ENCODE data around the gene DLG1. TPM values are rescaled to one million over a fixed set of nuclear protein-coding genes. Genes with fewer than 3 reads are reported as not detected.

DLG1 gene
- total RNA-seq, 4 donors from 2014 or later = 136 to 221 (median 172) TPM

DNA sequence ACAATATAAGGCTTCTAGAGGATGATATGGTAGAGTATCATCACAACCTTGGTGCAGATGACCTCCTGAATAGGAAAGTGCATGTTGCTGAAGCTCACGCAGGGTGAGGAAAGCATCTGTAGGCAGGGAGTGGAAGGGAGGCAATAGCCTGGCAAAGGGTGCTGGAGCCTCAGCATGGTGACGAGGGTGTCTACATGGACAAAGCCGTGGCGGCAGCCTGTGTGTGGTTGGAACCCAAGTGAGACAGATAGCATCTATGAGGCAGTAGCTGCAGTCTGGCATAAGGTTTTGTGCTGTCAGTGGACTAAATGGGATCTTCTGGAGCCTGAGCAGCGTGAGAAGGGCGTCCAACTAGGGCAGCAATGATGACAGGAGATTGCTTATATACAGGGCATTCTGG is 132.5 kb downstream of the DLG1 start:
- H3K4me3 ChIP-seq = no peak overlapping the region
- TF ChIP-seq POLR2A (IDR thresholded peaks at IDR 0.05) = no peak
- TF ChIP-seq, protein P1, sequence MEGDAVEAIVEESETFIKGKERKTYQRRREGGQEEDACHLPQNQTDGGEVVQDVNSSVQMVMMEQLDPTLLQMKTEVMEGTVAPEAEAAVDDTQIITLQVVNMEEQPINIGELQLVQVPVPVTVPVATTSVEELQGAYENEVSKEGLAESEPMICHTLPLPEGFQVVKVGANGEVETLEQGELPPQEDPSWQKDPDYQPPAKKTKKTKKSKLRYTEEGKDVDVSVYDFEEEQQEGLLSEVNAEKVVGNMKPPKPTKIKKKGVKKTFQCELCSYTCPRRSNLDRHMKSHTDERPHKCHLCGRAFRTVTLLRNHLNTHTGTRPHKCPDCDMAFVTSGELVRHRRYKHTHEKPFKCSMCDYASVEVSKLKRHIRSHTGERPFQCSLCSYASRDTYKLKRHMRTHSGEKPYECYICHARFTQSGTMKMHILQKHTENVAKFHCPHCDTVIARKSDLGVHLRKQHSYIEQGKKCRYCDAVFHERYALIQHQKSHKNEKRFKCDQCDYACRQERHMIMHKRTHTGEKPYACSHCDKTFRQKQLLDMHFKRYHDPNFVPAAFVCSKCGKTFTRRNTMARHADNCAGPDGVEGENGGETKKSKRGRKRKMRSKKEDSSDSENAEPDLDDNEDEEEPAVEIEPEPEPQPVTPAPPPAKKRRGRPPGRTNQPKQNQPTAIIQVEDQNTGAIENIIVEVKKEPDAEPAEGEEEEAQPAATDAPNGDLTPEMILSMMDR (IDR thresholded peaks at IDR 0.05) = no peak
- no peak for DNase-seq
- H3K27ac ChIP-seq = no peak overlapping the region
- H3K9me3 ChIP-seq = no peaks in the 10 kb centered on the region
- H3K36me3 ChIP-seq = no peaks in the 10 kb centered on the region
- no peaks in the 10 kb centered on the region for H3K27me3 ChIP-seq
- no peaks in the 10 kb centered on the region for H3K4me1 ChIP-seq

DNA sequence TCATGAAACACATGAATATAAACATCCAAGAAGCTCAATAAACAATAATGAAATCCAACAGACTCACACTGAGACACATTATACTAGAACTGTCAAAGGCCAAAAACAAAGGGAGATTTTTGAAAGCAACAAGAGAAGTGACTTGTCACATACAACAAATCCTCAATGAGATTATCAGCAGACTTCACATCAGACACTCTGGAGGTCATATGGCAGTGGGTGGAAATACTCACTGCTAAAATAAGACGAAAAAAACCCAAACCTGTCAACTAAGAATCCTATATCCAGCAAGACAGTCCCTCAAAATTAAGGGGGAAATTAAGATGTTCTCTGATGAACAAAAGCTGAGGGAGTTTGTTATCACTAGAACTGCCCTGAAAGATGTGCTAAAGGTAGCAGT is 143.4 kb downstream of the DLG1 start:
- no peaks in the 10 kb centered on the region for H3K27me3 ChIP-seq
- no peak overlapping the region for H3K4me3 ChIP-seq
- DNase-seq = no peak
- no peak overlapping the region for H3K27ac ChIP-seq
- H3K9me3 ChIP-seq = no peaks in the 10 kb centered on the region
- TF ChIP-seq, protein P1 (IDR thresholded peaks at IDR 0.05) = no peak
- no peak for TF ChIP-seq POLR2A (IDR thresholded peaks at IDR 0.05)
- H3K36me3 ChIP-seq = no peaks in the 10 kb centered on the region
- H3K4me1 ChIP-seq = no peaks in the 10 kb centered on the region

DNA sequence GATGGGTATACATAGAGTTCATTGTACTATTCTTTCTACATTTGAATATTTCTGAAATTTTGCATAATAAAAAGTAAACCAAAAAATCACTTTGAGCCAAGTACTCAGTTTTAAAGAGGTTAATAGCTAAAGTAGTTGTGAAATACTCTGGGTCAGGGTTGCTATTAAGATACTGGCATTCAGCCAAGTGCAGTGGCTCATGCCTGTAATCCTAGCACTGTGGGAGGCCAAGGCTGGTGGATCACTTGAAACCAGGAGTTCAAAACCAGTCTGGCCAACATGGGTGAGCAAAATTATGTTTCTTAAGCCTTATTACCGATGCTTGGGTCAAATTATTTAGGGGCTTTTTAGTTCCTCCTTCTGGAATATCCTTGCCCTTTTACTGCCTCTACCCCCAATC is 146.8 kb downstream of the DLG1 start:
- H3K27ac ChIP-seq = no peak overlapping the region
- TF ChIP-seq POLR2A (IDR thresholded peaks at IDR 0.05) = no peak
- TF ChIP-seq, protein P1 (IDR thresholded peaks at IDR 0.05) = no peak
- H3K9me3 ChIP-seq = no peaks in the 10 kb centered on the region
- no peaks in the 10 kb centered on the region for H3K27me3 ChIP-seq
- H3K36me3 ChIP-seq = no peaks in the 10 kb centered on the region
- no peaks in the 10 kb centered on the region for H3K4me1 ChIP-seq
- no peak overlapping the region for H3K4me3 ChIP-seq
- DNase-seq = peak in 1 of 3 donors; percentile 56

DNA sequence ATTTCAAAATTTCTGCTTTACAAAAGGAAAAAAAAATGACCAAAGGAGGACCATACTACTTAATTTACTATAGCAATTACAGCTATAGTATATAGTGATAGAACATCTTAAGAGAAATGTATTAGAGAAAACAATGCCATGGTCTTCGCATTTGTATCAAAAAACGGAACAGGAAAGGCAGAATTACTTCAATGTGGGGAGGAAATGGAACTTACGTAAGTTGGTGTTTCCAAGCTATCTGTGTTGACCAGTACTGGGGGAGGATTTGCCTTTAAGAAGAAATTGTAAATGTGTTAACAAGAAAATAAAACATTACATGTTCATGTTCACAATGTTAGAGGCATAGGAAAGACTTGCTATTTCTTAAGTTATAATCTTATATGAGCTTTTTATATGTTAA is 148.9 kb downstream of the DLG1 start:
- Histone ChIP-seq H3K27ac (no peak overlapping the region), H3K27me3 (no peaks in the 10 kb centered on the region), H3K36me3 (no peaks in the 10 kb centered on the region), H3K4me1 (no peaks in the 10 kb centered on the region), H3K4me3 (no peak overlapping the region), H3K9me3 (no peaks in the 10 kb centered on the region)
- no peak for DNase-seq
- no peak for TF ChIP-seq POLR2A (IDR thresholded peaks at IDR 0.05)
- TF ChIP-seq, protein P1 (IDR thresholded peaks at IDR 0.05) = no peak

DNA sequence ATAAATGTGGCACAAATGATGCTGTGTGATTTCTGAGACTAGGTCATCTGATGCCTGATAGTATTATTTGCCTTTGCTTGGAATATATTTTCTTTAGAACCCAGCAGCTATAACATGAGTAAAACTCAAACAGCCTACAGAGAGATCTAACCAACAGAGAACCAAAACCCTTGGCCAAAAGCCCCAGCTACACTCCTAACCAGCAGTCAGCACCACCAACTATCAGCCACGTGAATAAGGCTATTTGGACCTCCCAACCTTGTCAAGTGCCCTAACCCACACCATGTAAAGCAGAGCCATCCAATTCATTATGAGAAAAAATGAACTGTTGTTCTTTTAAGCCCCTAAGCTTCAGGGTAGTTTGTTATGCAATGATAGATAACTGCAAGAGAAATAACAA is 154.2 kb downstream of the DLG1 start:
- no peak for DNase-seq
- Histone ChIP-seq H3K9me3 (no peaks in the 10 kb centered on the region), H3K4me1 (no peaks in the 10 kb centered on the region), H3K36me3 (peaks cover 0 to 21% (median 0%) of the 10 kb centered on the region in 3 donors), H3K27me3 (no peaks in the 10 kb centered on the region), H3K27ac (no peak overlapping the region), H3K4me3 (no peak overlapping the region)
- no peak for TF ChIP-seq POLR2A (IDR thresholded peaks at IDR 0.05)
- TF ChIP-seq, protein P1 (IDR thresholded peaks at IDR 0.05) = no peak

DNA sequence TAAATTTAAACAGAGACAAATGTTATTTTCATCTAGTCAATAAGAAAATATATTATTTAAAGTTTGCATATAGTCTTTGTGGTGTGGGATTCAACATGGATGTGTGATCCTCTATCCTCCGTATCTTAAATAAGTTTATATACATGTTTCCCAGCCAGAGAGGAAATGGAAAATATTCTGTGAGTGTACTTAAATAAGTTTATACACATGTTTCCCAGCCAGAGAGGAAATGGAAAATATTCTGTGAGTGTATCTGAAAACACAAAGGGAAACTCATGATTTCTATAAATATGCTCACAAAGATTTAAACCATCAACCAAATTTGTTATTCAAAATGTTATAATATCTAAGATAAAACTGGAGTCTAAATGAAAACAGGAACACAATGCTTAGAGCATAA is 158.8 kb downstream of the DLG1 start:
- Histone ChIP-seq H3K4me3 (no peak overlapping the region), H3K4me1 (no peaks in the 10 kb centered on the region), H3K27me3 (no peaks in the 10 kb centered on the region), H3K36me3 (peaks cover 0 to 63% (median 3%) of the 10 kb centered on the region in 3 donors), H3K9me3 (no peaks in the 10 kb centered on the region), H3K27ac (no peak overlapping the region)
- TF ChIP-seq POLR2A (IDR thresholded peaks at IDR 0.05) = no peak
- TF ChIP-seq, protein P1 (IDR thresholded peaks at IDR 0.05) = no peak
- no peak for DNase-seq
